ENCODE data around the gene GBGT1.
"Not testable (repeated sequence)": the region's sequence is repeated elsewhere in the genome, so short reads cannot be mapped to it uniquely, and the experiment has no call there.

Gene GBGT1

GRCh38 chr9:133163504-133164172 is at the start of gene GBGT1:
Gene GBGT1 (minus strand): TSS chr9:133163914. CDS start chr9:133162412, 1,502 bp downstream.
- peak; percentile 68 for DNase-seq (ENCODE audit: insufficient read length, low spot score)
- no peak for FAIRE-seq

GRCh38 chr9:133210609-133211008 is 46.9 kb upstream of the GBGT1 start:
- DNase-seq (ENCODE audit: insufficient read length, low spot score) = no peak
- no peak for FAIRE-seq

- FAIRE-seq (no peak), DNase-seq (ENCODE audit: insufficient read length, low spot score) (no peak)
Measured at GRCh38 chr9:133210202-133210532, 46.5 kb upstream of the GBGT1 start.

GRCh38 chr9:133209327-133210201 is 45.9 kb upstream of the GBGT1 start:
- DNase-seq (ENCODE audit: insufficient read length, low spot score); FAIRE-seq: not testable (repeated sequence)

DNA sequence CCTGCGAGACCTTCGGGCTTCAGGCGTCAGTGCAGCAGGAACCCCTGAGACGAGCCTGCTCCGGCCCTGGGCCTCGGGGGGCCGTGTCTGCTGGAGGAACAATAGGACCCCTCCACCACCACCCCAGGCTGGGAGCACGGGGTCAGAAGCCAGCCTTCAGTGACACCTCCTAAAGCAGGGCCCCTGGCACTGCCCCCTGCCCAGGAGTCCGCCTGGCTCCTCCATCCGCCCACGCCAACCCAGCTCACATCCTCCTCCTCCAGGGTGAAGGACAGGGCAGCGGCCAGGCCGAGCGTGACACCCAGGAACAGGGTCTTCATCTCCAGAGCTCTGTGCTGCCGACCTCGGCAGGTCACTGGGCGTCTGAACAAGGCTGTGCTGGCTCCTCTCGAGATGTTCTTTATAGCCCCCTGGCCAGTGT is 45.2 kb upstream of the GBGT1 start, which contains the start of gene OBP2B:
TSS of gene OBP2B (minus strand) at position 371 of the 421 bp plus-strand sequence. CDS start at position 320, 51 bp downstream.
- FAIRE-seq; DNase-seq (ENCODE audit: insufficient read length, low spot score): not testable (repeated sequence)

GRCh38 chr9:133208171-133208879 is 44.6 kb upstream of the GBGT1 start:
- FAIRE-seq = not testable (repeated sequence)

GRCh38 chr9:133207540-133208170 is 43.9 kb upstream of the GBGT1 start:
- DNase-seq (ENCODE audit: insufficient read length, low spot score) (no peak), FAIRE-seq (no peak)

More at GRCh38 chr9:133208171-133208879, 44.6 kb upstream of the GBGT1 start:
- not testable (repeated sequence) for DNase-seq (ENCODE audit: insufficient read length, low spot score)

DNA sequence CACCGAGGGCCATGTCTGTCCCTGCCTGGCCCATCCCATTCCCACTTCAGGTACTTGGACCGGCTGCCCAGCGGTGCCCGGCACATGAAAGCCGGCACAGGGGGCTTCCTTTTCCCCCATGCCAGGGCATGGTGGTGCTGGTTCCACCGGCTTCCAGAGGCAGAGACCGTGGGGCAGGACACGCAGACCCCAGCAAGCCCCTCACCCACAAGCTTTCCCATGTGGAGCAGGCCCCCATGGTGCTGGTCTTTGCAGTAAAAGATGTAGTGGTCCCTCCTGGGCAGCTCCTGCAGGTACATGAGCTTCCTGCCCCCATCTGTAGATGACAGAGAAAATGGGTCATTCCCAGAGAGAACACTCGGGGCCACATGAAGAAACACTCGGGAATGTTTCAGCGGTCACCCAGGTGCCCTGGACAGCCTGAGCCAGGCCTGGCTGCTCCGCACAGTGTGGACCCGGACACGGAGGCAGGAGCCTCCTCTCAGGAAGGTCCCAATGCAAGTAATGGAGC is 43.4 kb upstream of the GBGT1 start:
- DNase-seq (ENCODE audit: insufficient read length, low spot score) = no peak
- FAIRE-seq = no peak

GRCh38 chr9:133205996-133206931 is 42.5 kb upstream of the GBGT1 start:
- FAIRE-seq = no peak
- no peak for DNase-seq (ENCODE audit: insufficient read length, low spot score)

GRCh38 chr9:133205481-133205887 is 41.8 kb upstream of the GBGT1 start:
- DNase-seq (ENCODE audit: insufficient read length, low spot score); FAIRE-seq: not testable (repeated sequence)

GRCh38 chr9:133204993-133205336 is 41.3 kb upstream of the GBGT1 start:
- DNase-seq (ENCODE audit: insufficient read length, low spot score) (no peak), FAIRE-seq (no peak)

DNA sequence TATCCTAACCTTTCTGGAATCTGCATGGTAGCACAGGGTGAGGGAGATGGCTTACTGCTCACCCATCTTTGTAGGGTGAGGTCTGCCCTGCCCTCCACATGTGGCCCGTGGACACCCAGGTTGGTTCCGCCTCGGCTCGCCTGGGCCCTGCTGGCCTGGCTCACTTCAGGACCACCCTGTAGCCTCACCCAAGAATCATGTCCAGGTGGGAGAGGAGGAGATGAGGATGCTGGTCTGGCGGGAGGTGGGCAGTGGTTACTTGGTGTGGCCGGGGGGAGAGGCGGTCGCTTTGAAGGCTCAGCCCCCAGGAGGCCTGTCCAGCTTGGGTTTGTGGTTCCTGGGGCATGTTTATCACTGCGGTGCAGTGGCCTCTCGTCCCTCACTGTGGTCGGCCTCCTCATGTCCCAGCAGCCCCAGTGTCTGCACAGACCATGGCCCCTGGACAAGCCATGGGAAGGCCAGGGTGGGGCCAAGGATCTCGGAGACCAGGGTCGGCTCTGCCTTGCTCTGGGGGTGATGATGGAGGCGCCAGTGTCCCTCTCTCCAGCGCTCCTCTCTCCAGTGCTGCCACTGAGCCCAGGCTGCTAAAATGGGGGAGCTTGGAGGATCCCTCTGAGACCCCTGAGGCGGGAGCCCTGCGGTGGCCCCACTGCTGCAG is 40.8 kb upstream of the GBGT1 start:
- DNase-seq (ENCODE audit: insufficient read length, low spot score) (no peak), FAIRE-seq (no peak)

DNA sequence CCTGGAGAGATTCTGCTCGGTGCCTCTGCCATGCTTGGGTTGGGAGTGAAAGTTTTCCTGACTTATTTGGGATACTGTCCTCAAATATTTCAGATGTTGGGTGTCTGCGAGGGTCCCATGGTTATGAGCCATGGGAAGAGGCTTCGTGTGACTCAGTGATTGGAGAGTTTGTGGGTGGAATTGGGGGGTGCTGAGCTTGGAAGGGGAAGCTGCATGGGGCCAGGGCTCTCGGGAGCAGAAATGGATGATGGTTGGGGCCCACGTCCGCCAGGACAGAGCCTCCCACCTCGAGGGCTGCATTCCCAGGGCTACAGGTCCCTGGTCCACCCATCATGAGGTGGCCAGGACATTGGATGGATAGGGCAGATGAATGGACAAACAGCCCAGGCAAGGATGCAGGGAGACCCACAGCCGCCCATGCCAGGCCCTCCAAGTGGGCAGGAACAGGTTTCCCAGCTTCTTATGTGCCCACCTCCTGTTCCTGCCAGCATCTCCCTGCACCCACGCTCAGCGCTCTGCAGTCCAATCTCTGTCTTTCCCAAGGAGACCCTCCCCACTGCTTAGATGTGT is 39.9 kb upstream of the GBGT1 start:
- DNase-seq (ENCODE audit: insufficient read length, low spot score) (no peak), FAIRE-seq (no peak)

GRCh38 chr9:133202688-133203453 is 39.2 kb upstream of the GBGT1 start:
- DNase-seq (ENCODE audit: insufficient read length, low spot score) (no peak), FAIRE-seq (no peak)

- FAIRE-seq = no peak
- no peak for DNase-seq (ENCODE audit: insufficient read length, low spot score)
Measured at GRCh38 chr9:133202145-133202513, 38.4 kb upstream of the GBGT1 start.

- DNase-seq (ENCODE audit: insufficient read length, low spot score) = no peak
- no peak for FAIRE-seq
Measured at GRCh38 chr9:133201424-133202144, 37.9 kb upstream of the GBGT1 start.

GRCh38 chr9:133200631-133201030 is 36.9 kb upstream of the GBGT1 start:
- DNase-seq (ENCODE audit: insufficient read length, low spot score) (no peak), FAIRE-seq (no peak)

Data from HTR-8/SVneo (cell line).